HG03097 (cell line): ENCODE data around the gene STK24.
"Not testable (repeated sequence)": the region's sequence is repeated elsewhere in the genome, so short reads cannot be mapped to it uniquely, and the experiment has no call there.

Source experiments
- ATAC-seq: cut with Tn5 transposase; IDR thresholded peaks from one replicate; pipeline ENCODE4 v1.9.1; 2021; ENCODE audit not compliant: unreplicated experiment, low FRiP score

Gene STK24

GRCh38 chr13:98576963-98577835, at the start of gene STK24:
Gene STK24 (minus strand): TSS chr13:98577107. CDS start chr13:98576786, 321 bp downstream.
- ATAC-seq: peak; percentile 67

GRCh38 chr13:98626298-98626935, 49.5 kb upstream of the STK24 start:
- ATAC-seq: no peak

GRCh38 chr13:98624589-98624988, 47.7 kb upstream of the STK24 start:
- ATAC-seq: not testable (repeated sequence)

GRCh38 chr13:98622931-98623331, 46.0 kb upstream of the STK24 start:
- no peak for ATAC-seq

- no peak for ATAC-seq
Measured at GRCh38 chr13:98619556-98619955, 42.6 kb upstream of the STK24 start.

- ATAC-seq: not testable (repeated sequence)
Measured at GRCh38 chr13:98615595-98615994, 38.7 kb upstream of the STK24 start.

GRCh38 chr13:98613591-98613990, 36.7 kb upstream of the STK24 start:
- no peak for ATAC-seq

- ATAC-seq: no peak
Measured at GRCh38 chr13:98609756-98610155, 32.8 kb upstream of the STK24 start.

GRCh38 chr13:98606296-98606695, 29.4 kb upstream of the STK24 start:
- ATAC-seq: no peak

- ATAC-seq: no peak
Measured at GRCh38 chr13:98599502-98600328, 22.8 kb upstream of the STK24 start.

GRCh38 chr13:98598043-98598442, 21.1 kb upstream of the STK24 start:
- no peak for ATAC-seq

- no peak for ATAC-seq
Measured at GRCh38 chr13:98595134-98595533, 18.2 kb upstream of the STK24 start.

GRCh38 chr13:98592362-98592732, 15.4 kb upstream of the STK24 start:
- no peak for ATAC-seq

- no peak for ATAC-seq
Measured at GRCh38 chr13:98591721-98592361, 14.9 kb upstream of the STK24 start.

GRCh38 chr13:98590471-98590870, 13.6 kb upstream of the STK24 start:
- ATAC-seq: not testable (repeated sequence)

- ATAC-seq: not testable (repeated sequence)
Measured at GRCh38 chr13:98589516-98589915, 12.6 kb upstream of the STK24 start.

- ATAC-seq: no peak
Measured at GRCh38 chr13:98586400-98587345, 9.8 kb upstream of the STK24 start.

GRCh38 chr13:98585946-98586345, 9.0 kb upstream of the STK24 start:
- no peak for ATAC-seq

GRCh38 chr13:98585398-98585754, 8.5 kb upstream of the STK24 start:
- no peak for ATAC-seq
